Gastrocnemius medialis (tissue), 4 donors: Measurements from ENCODE around the gene GCN1. TPM values are rescaled to one million over a fixed set of nuclear protein-coding genes. Genes with fewer than 3 reads are reported as not detected.

ENCODE experiments used
- ATAC-seq, 2 donors: fragments of 150-250 bp; one replicate each; pipeline ENCODE4 v1.9.1; 2016
- DNase-seq, 2 donors: peaks; one replicate each; pipeline ENCODE4 v3.0.0-alpha.2; 2019
- H3K27ac ChIP-seq, 4 donors: fragments of 200-600 bp; sonication (generic); 1 replicate in 1 of 4; 2 replicates in 3 of 4; pipeline ENCODE4 v1.5.1; 2016 to 2018; ENCODE audit warnings: mild to moderate bottlenecking in 2 of 4, moderate library complexity in 1 of 4
- H3K27me3 ChIP-seq, 3 donors: fragments of 200-600 bp; sonication (generic) in 2 of 3; 1 replicate in 1 of 3; 2 replicates in 2 of 3; pipeline versions ENCODE4 v1.5.1 to v1.6.0; 2016 to 2019; ENCODE audit warnings: mild to moderate bottlenecking in 1 of 3, moderate library complexity in 1 of 3
- H3K36me3 ChIP-seq, 2 donors: fragments of 200-600 bp; sonication (generic) in 1 of 2; one replicate each; pipeline ENCODE4 v1.5.1; 2017 to 2018
- H3K4me1 ChIP-seq, 2 donors: fragments of 200-600 bp; sonication (generic) in 1 of 2; one replicate each; pipeline ENCODE4 v1.5.1; 2016 to 2017; ENCODE audit warnings: mild to moderate bottlenecking in 2 of 2
- H3K4me3 ChIP-seq, 4 donors: fragments of 200-600 bp; sonication (generic) in 3 of 4; 1 replicate in 1 of 4; 2 replicates in 3 of 4; pipeline ENCODE4 v1.5.1; 2016 to 2019; ENCODE audit warnings: mild to moderate bottlenecking in 2 of 4
- H3K9me3 ChIP-seq, 3 donors: fragments of 200-600 bp; sonication (generic) in 2 of 3; 1 replicate in 1 of 3; 2 replicates in 2 of 3; pipeline ENCODE4 v1.5.1; 2016 to 2019
- POLR2A ChIP-seq, 2 donors: fragments of 450-650 bp; IDR thresholded peaks; one replicate each; pipeline ENCODE4 v1.6.1; 2017; ENCODE audit warnings: antibody characterized with exemption in 2 of 2, mild to moderate bottlenecking in 2 of 2, moderate library complexity in 2 of 2
- in situ Hi-C, 4 donors: fragments of 200-750 bp; cut with MboI; loops; one replicate each; pipeline versions ENCODE4 v1.15.0 to v1.8.0; 2017; ENCODE audit warnings: low sequenced_read_pairs in 4 of 4
- intact Hi-C: fragments of 100-400 bp; cut with DNase I; formaldehyde crosslinking; loops from one replicate; pipeline ENCODE4 v1.15.1; 2023; ENCODE audit warnings: low total_unique reads
- total RNA-seq, 4 donors: library from RNA; depleted of rRNA; stranded (reverse); fragments of >200 nt; gene quantifications; one replicate each; pipeline versions ENCODE4 v1.1.0 to v1.2.3, GENCODE V29; 2016
- TF ChIP-seq, protein P1 (sequence below), 5 experiments: fragments of 450-650 bp in 3 of 5; fragments of 200-600 bp in 2 of 5; sonication (generic) in 2 of 5; IDR thresholded peaks in 4 of 5; conservative IDR thresholded peaks in 1 of 5; 1 replicate in 4 of 5; 2 replicates in 1 of 5; pipeline ENCODE4 v1.5.1; 2016 to 2019; ENCODE audit warnings: antibody characterized with exemption in 5 of 5, mild to moderate bottlenecking in 3 of 5, moderate library complexity in 3 of 5

GCN1 gene
- total RNA-seq, 4 donors from 2014 or later, result 58.2 to 99.7 (median 87.4) TPM

DNA sequence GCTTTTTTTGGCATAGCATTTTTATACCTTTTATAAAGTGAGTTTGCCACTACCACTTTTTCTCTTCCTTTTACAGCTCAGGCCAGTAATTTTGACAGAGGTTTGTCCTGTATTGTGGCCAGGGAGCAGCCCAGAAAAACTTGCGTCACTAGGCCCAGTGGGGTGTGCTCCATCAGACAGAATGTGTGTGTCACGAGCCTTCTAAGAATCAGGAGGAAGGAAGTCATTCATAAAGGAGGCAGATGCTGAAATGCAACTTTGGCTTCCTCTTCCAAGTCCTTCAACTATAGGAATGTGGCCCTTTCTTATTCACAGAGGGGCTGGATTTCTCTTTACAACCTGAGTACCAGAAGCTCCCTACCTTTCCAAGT is 67.9 kb downstream of the GCN1 start:
- intact Hi-C loops, result no loop called here
- Histone ChIP-seq H3K9me3 (no peaks in the 10 kb centered on the region), H3K4me3 (no peak overlapping the region), H3K4me1 (peaks cover 10 to 12% of the 10 kb centered on the region in 2 donors), H3K27me3 (no peaks in the 10 kb centered on the region), H3K27ac (peak overlapping the region; percentile 52 to 60 (median 56)), H3K36me3 (peaks cover 0 to 49% of the 10 kb centered on the region in 2 donors)
- ATAC-seq, result peak; percentile 15 to 43
- TF ChIP-seq POLR2A (IDR thresholded peaks at IDR 0.05), result no peak
- TF ChIP-seq, protein P1, sequence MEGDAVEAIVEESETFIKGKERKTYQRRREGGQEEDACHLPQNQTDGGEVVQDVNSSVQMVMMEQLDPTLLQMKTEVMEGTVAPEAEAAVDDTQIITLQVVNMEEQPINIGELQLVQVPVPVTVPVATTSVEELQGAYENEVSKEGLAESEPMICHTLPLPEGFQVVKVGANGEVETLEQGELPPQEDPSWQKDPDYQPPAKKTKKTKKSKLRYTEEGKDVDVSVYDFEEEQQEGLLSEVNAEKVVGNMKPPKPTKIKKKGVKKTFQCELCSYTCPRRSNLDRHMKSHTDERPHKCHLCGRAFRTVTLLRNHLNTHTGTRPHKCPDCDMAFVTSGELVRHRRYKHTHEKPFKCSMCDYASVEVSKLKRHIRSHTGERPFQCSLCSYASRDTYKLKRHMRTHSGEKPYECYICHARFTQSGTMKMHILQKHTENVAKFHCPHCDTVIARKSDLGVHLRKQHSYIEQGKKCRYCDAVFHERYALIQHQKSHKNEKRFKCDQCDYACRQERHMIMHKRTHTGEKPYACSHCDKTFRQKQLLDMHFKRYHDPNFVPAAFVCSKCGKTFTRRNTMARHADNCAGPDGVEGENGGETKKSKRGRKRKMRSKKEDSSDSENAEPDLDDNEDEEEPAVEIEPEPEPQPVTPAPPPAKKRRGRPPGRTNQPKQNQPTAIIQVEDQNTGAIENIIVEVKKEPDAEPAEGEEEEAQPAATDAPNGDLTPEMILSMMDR (IDR thresholded peaks at IDR 0.05 in 4 of 5, conservative IDR thresholded peaks at IDR 0.05 in 1 of 5), result no peak
- no peak for DNase-seq
- in situ Hi-C loops, result no loop called here

DNA sequence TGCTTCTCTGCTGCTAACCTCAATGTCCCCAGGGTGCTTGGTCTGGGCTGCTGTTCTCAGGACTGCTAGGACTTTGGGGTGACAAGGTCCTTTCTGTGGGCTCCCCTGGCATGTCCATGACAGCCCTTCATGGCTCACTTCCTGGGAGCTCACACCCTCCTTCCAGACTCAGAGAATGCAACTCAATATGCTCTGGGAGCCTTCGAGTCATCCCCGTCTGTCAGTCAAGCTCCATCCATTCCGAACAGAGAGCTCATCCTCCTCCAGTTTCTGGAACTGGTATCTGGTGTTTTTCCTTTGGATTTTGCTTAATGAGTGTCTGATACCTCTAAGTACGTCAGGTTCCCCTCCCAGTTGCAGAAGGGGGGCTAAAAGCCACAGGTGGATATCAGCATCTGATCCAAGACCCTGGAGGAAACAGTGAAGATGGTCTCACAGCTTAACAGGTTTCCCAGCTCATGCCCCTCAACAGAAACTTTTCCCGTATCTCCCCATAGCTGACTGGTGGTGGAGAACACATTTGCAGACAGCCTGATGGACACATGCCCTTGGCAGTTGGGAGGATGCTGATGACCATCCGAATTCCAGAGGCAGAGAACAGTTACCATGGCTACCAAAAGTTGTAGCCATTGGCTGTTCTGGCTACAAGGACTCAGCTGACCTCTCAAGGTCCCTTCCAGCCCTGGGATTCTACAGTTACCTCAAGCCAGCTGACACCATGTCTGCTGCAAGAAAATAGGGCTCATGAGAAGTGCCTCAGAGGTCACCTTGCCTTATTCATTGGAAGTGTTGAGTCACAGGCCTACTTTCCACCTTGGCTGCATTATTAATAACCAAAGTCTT is 68.5 kb downstream of the GCN1 start:
- Histone ChIP-seq H3K36me3 (peaks cover 0 to 43% of the 10 kb centered on the region in 2 donors), H3K27me3 (no peaks in the 10 kb centered on the region)
- peak; percentile 67 to 90 for ATAC-seq

DNA sequence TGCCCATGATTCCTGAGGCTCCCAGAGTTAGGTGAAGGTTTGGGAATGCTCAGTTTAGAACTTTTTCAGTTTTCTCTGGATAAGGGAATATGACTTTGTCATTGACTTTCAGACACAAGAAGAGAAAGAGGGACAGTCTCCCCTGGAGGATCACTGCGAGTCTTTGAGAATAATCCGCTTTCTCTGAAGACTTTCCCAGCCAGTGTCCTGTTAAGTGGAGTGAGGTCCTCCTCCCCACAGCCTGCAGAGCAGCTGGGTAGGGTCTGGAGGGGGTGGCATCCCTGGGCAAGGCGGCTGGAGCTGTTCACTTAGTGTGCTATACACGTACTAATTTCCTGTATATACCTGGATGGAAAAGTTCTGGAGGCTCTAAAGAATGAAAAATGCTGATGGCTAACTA is 69.5 kb downstream of the GCN1 start:
- in situ Hi-C loops (no loop called here), intact Hi-C loops (no loop called here)
- Histone ChIP-seq H3K4me1 (peaks cover 11 to 14% of the 10 kb centered on the region in 2 donors), H3K36me3 (peaks cover 0 to 33% of the 10 kb centered on the region in 2 donors), H3K27me3 (no peaks in the 10 kb centered on the region), H3K9me3 (no peaks in the 10 kb centered on the region), H3K4me3 (no peak overlapping the region), H3K27ac (no peak overlapping the region)
- ATAC-seq, result no peak
- no peak for DNase-seq
- TF ChIP-seq, protein P1 (IDR thresholded peaks at IDR 0.05 in 4 of 5, conservative IDR thresholded peaks at IDR 0.05 in 1 of 5), result no peak
- no peak for TF ChIP-seq POLR2A (IDR thresholded peaks at IDR 0.05)

More for the DNA sequence above, 68.5 kb downstream of the GCN1 start:
- H3K27ac ChIP-seq, result peak overlapping the region; percentile 52 to 60 (median 56)
- TF ChIP-seq, protein P1 (IDR thresholded peaks at IDR 0.05 in 4 of 5, conservative IDR thresholded peaks at IDR 0.05 in 1 of 5), result no peak
- TF ChIP-seq POLR2A (IDR thresholded peaks at IDR 0.05), result no peak
- DNase-seq, result peak in 1 of 2 donors; percentile 60
- H3K9me3 ChIP-seq, result no peaks in the 10 kb centered on the region
- in situ Hi-C loops (no loop called here), intact Hi-C loops (no loop called here)
- H3K4me3 ChIP-seq, result no peak overlapping the region
- H3K4me1 ChIP-seq, result peaks cover 10 to 12% of the 10 kb centered on the region in 2 donors

GRCh38 chr12:120121766-120122293 is 72.7 kb downstream of the GCN1 start:
- Histone ChIP-seq H3K27me3 (no peaks in the 10 kb centered on the region), H3K27ac (no peak overlapping the region), H3K36me3 (peaks cover 0 to 3% of the 10 kb centered on the region in 2 donors), H3K4me3 (no peak overlapping the region), H3K4me1 (peaks cover 34 to 39% of the 10 kb centered on the region in 2 donors), H3K9me3 (no peaks in the 10 kb centered on the region)
- TF ChIP-seq, protein P1 (IDR thresholded peaks at IDR 0.05 in 4 of 5, conservative IDR thresholded peaks at IDR 0.05 in 1 of 5), result no peak
- no peak for TF ChIP-seq POLR2A (IDR thresholded peaks at IDR 0.05)
- intact Hi-C loops (no loop called here), in situ Hi-C loops (no loop called here)
- ATAC-seq (no peak), DNase-seq (no peak)
